K562 (cell line): ENCODE data around the gene HIF1A. TPM values are rescaled to one million over a fixed set of nuclear protein-coding genes. Genes with fewer than 3 reads are reported as not detected.
A peak's percentile ranks its signal among the peaks of the same experiment; 100 is the strongest.

ENCODE experiments used
- ATAC-seq: fragments of 200-7000 bp; cut with Tn5 transposase; 3 replicates; pipeline ENCODE4 v1.9.1; 2020; ENCODE audit warnings: moderate library complexity
- BruUV-seq: library from RNA; stranded (reverse); fragments of 400-500 nt; replicated peaks from 2 replicates; lab custom pipeline; 2021; lab: Mats Ljungman, UMichigan
- CTCF ChIA-PET: fragments of 300-600 bp; formaldehyde crosslinking; extraction: SDS; loops from one replicate; lab custom pipeline; 2021; ENCODE audit warnings: low intra/inter-chr PET ratio; lab: Yijun Ruan, JAX
- POLR2A ChIA-PET: fragments of 300-600, 350-650 bp; sonication (Branson Sonifier 250); formaldehyde crosslinking; extraction: SDS; loops from one replicate; lab custom pipeline; 2021; ENCODE audit warnings: antibody characterized with exemption, inconsistent platforms; lab: Yijun Ruan, JAX
- DNase-seq, 4 experiments: peaks; one replicate each; pipeline versions ENCODE4 v3.0.0 to v3.0.0-alpha.2; 2011 to 2018; ENCODE audit warnings: low spot score in 3 of 4, mixed read lengths in 3 of 4; ENCODE audit errors: extremely low read depth in 1 of 4
- FAIRE-seq: peaks from 2 replicates; lab custom pipeline; 2011; peaks lifted over from hg19 to GRCh38; lab: Jason Lieb, UNC
- H2AFZ ChIP-seq: 2 replicates; pipeline ENCODE4 v1.6.0; 2011; ENCODE audit warnings: low read depth, low read length, control low read depth, inconsistent platforms
- H3K27ac ChIP-seq: fragments of 200-600 bp; 3 replicates; pipeline ENCODE4 v1.8.0; 2011; ENCODE audit warnings: low read depth, mild to moderate bottlenecking, control low read depth, inconsistent platforms, low read length, moderate library complexity, mixed read lengths; ENCODE audit errors: extremely low read depth
- H3K27me3 ChIP-seq, 2 experiments: fragments of 300-600 bp in 1 of 2; 2 replicates in 1 of 2; 3 replicates in 1 of 2; pipeline versions ENCODE4 v1.6.0 to v1.8.0; 2011; ENCODE audit warnings: inconsistent platforms in 2 of 2, low read length in 2 of 2, mild to moderate bottlenecking in 1 of 2, mixed read lengths in 1 of 2, moderate library complexity in 1 of 2; ENCODE audit not compliant: control insufficient read depth in 2 of 2, insufficient read depth in 2 of 2
- H3K36me3 ChIP-seq: fragments of 300-600 bp; 3 replicates; pipeline ENCODE4 v1.8.0; 2011; ENCODE audit warnings: mild to moderate bottlenecking, low read length, inconsistent platforms; ENCODE audit not compliant: control insufficient read depth, insufficient read depth
- H3K4me1 ChIP-seq, 2 experiments: fragments of 200-600 bp in 1 of 2; replicated peaks in 1 of 2; 2 replicates in 1 of 2; 3 replicates in 1 of 2; pipeline versions ENCODE4 v1.5.1 to v1.8.0; 2011; ENCODE audit warnings: inconsistent platforms in 2 of 2, low read length in 2 of 2, mild to moderate bottlenecking in 1 of 2, mixed read lengths in 1 of 2, moderate library complexity in 1 of 2; ENCODE audit not compliant: control insufficient read depth in 2 of 2, insufficient read depth in 2 of 2
- H3K4me2 ChIP-seq: 2 replicates; pipeline ENCODE4 v1.6.1; 2011; ENCODE audit warnings: low read length, control low read depth, inconsistent platforms, mixed read lengths; ENCODE audit not compliant: insufficient read depth
- H3K4me3 ChIP-seq: fragments of 200-600 bp; sonication (generic), shearing (Covaris generic); 2 replicates; pipeline ENCODE4 v1.5.1; 2016; ENCODE audit warnings: control low read depth, inconsistent platforms
- H3K79me2 ChIP-seq: fragments of 200-600 bp; 3 replicates; pipeline ENCODE4 v1.8.0; 2011; ENCODE audit warnings: low read length, inconsistent platforms; ENCODE audit not compliant: control insufficient read depth, insufficient read depth
- H3K9ac ChIP-seq, 2 experiments: 2 replicates each; pipeline versions ENCODE4 v1.6.0 to v1.6.1; 2011; ENCODE audit warnings: low read depth in 2 of 2, low read length in 2 of 2, control low read depth in 1 of 2, inconsistent platforms in 1 of 2, mild to moderate bottlenecking in 1 of 2, mixed read lengths in 1 of 2; ENCODE audit not compliant: insufficient read depth in 1 of 2
- H3K9me1 ChIP-seq: one replicate; pipeline ENCODE4 v1.6.0; 2011; ENCODE audit warnings: inconsistent platforms, mild to moderate bottlenecking, low read length, moderate library complexity; ENCODE audit not compliant: control insufficient read depth, insufficient read depth
- H3K9me3 ChIP-seq: replicated peaks from 2 replicates; pipeline ENCODE4 v1.5.1; 2011; ENCODE audit warnings: low read depth, low read length, inconsistent platforms; ENCODE audit not compliant: control insufficient read depth, insufficient read depth
- H4K20me1 ChIP-seq: replicated peaks from 2 replicates; pipeline ENCODE4 v1.6.1; 2011; ENCODE audit warnings: low read length, inconsistent platforms, mixed read lengths; ENCODE audit not compliant: control insufficient read depth, insufficient read depth
- DMBX1 ChIP-seq: fragments of 250-450 bp; sonication (Bioruptor Pico); IDR thresholded peaks from 2 replicates; pipeline ENCODE4 v1.8.0; 2022; ENCODE audit warnings: inconsistent platforms, mild to moderate bottlenecking, moderate library complexity, borderline replicate concordance
- POLR2A ChIP-seq: fragments of 450-650 bp; conservative IDR thresholded peaks from 2 replicates; pipeline ENCODE4 v1.6.1; 2016
- RFX1 ChIP-seq: fragments of 450-650 bp; IDR thresholded peaks from 2 replicates; pipeline ENCODE4 v1.6.1; 2016; ENCODE audit warnings: mild to moderate bottlenecking, moderate library complexity
- SAFB2 ChIP-seq: fragments of 200-400 bp; formaldehyde crosslinking; IDR thresholded peaks from 2 replicates; pipeline ENCODE4 v1.6.1; 2018; ENCODE audit warnings: borderline replicate concordance, low read length, low read depth, moderate library complexity; ENCODE audit not compliant: severe bottlenecking
- WGBS: fragments of 100-300 bp; shearing (Covaris generic); methylation state at CpG from one replicate; pipeline ENCODE4 v1.1.6; 2016; ENCODE audit warnings: low coverage, mixed read lengths; ENCODE audit not compliant: insufficient coverage; ENCODE audit errors: missing lambda C conversion rate; 5-methylcytosine and 5-hydroxymethylcytosine counted together
- in situ Hi-C: fragments of 300-500 bp; cut with MboI; formaldehyde crosslinking; loops from 4 replicates; pipeline ENCODE4 v1.15.0; 2018; ENCODE audit warnings: inconsistent platforms, mixed read lengths
- intact Hi-C: fragments of 100-400 bp; cut with micrococcal nuclease; formaldehyde crosslinking; loops from 2 replicates; pipeline ENCODE4 v1.14.2; 2022
- polyA plus RNA-seq, 8 experiments: library from polyadenylated mRNA; depleted of rRNA in 4 of 8; stranded (reverse) in 5 of 8; unstranded in 3 of 8; fragments of >200 nt; fragmentation: Nextera tagmentation in 2 of 8; fragmentation: Illumina TruSeq in 1 of 8; extraction: Ambion mirVana in 2 of 8; extraction: Trizol in 1 of 8; gene quantifications; 2 replicates each; pipeline versions ENCODE4 v1.2.1 to v1.2.3, GENCODE V29; 2011 to 2014; ENCODE audit warnings: inconsistent platforms in 1 of 8, missing spikeins in 1 of 8
- total RNA-seq, 7 experiments: library from RNA; depleted of rRNA in 6 of 7; stranded (reverse); fragments of >200 nt in 6 of 7; fragmentation: Illumina TruSeq in 2 of 7; extraction: Trizol in 2 of 7; gene quantifications; 2 replicates each; pipeline versions ENCODE4 v1.2.1 to v1.2.3, GENCODE V29; 2011 to 2021; ENCODE audit warnings: low replicate concordance in 1 of 7

HIF1A gene
- total and polyA plus RNA-seq, 9 of the 15 experiments (the other 6 are each of a cell fraction or from before 2014, with no cell fraction given), result 5.9 to 35.3 (median 24.2) TPM

DNA sequence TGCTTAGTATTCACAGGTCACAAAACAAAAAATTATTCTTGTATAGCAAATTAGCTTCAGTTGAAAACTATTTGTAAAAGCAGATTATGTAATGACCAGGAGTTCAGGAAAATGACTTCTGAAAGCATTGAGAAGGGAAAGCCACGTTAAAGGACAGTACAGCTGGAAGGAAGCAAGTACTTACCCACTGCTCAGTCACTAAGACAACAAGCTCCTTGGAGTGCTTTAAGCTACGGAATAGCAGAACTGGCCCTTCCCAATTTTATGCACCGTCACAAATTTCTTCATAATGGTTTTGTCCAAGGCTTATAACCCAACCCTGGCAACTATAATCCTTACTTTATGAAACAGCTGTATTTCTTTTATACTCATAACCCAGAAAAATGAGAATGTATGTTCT, 54.0 kb downstream of the HIF1A start (continued):
- TF ChIP-seq RFX1 (peak; percentile 20; the same call in 1 of the 2 replicates), SAFB2 (no peak)

DNA sequence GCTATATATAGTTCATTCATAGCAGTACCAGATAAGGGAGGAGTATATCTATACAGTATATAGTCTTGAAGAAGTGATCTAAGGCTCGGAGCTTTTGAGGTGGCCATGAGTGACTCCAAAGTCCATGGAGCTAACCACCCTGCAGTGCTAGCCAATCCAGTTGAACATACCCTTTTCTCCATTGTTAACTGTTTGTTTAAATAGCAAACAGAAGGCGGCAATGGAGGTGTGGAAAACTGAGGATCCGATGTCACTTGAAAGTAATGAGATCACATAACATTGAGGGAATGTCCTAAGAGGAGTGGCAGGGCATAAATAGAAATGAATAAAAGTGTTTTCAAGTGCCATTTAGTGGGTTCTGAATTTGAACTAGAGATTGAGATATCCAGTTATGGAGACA, 54.6 kb downstream of the HIF1A start:
- Histone ChIP-seq H3K9ac (peak overlapping the region in 1 of 2 experiments; percentile 68; a peak in 2 of 4 replicates), H3K27me3 (no peaks in the 10 kb centered on the region), H3K27ac (peak overlapping the region; percentile 4; the same call in 2 of the 3 replicates)
- in situ Hi-C loops, result no loop called here
- 0 out of 2 replicates have a peak, but pooled peaks have one; percentile 12 for TF ChIP-seq POLR2A
- TF ChIP-seq DMBX1 (CRISPR knock-in tag), result no peak
- TF ChIP-seq, all 486 proteins: peak for 1
- POLR2A ChIA-PET, result interaction anchor here (0.6 to 1.3 kb wide), 5 partner anchors 8 to 88 kb away, joined by 3 to 6 read pairs (median 3); partner anchors contain the start of gene SNAPC1
- ATAC-seq (peak; percentile 54), DNase-seq (peak in 3 of 4 experiments; percentile 8 to 44 (median 43)), FAIRE-seq (peak; percentile 91)
- Histone ChIP-seq H4K20me1 (no peaks in the 10 kb centered on the region), H3K4me3 (peak overlapping the region; percentile 65), H3K79me2 (peaks cover 55% of the 10 kb centered on the region), H3K4me2 (peak overlapping the region; percentile 67), H3K9me1 (no peaks in the 10 kb centered on the region), H3K4me1 (peaks cover 5 to 13% of the 10 kb centered on the region in 2 experiments; a peak in 3 of 5 replicates), H3K36me3 (peaks cover 33% of the 10 kb centered on the region; the same call in 2 of the 3 replicates), H3K9me3 (no peaks in the 10 kb centered on the region), H2AFZ (no peak overlapping the region)
- intact Hi-C loops, result loop anchor here (5.0 kb wide), 3 partner anchors 53 to 288 kb away; partner anchors contain the start of gene HIF1A
- BruUV-seq, result TSS peak; percentile 68
- WGBS, result 3% methylated on average over 3 of the region's 3 CpGs
- CTCF ChIA-PET, result no interaction called here
